Thyroid gland (tissue), 4 donors: ENCODE data around the gene CEP135.

Source experiments
- CTCF ChIP-seq, 6 experiments: fragments of 200-600 bp in 3 of 6; fragments of 450-650 bp in 3 of 6; sonication (generic) in 3 of 6; IDR thresholded peaks; one replicate each; pipeline ENCODE4 v1.5.1; 2016 to 2019; ENCODE audit warnings: antibody characterized with exemption in 6 of 6, mild to moderate bottlenecking in 2 of 6, inconsistent platforms in 1 of 6, moderate library complexity in 1 of 6
- POLR2A ChIP-seq, 2 donors: fragments of 450-650 bp; IDR thresholded peaks; one replicate each; pipeline ENCODE4 v1.6.1; 2017; ENCODE audit warnings: antibody characterized with exemption in 2 of 2, mild to moderate bottlenecking in 2 of 2, moderate library complexity in 1 of 2

- no peak for TF ChIP-seq CTCF (IDR thresholded peaks at IDR 0.05)
- TF ChIP-seq POLR2A (IDR thresholded peaks at IDR 0.05): no peak
Measured at GRCh38 chr4:56007154-56007553, 58.4 kb downstream of the CEP135 start.
